ENCODE data around the gene QRICH1. TPM values are rescaled to one million over a fixed set of nuclear protein-coding genes. Genes with fewer than 3 reads are reported as not detected.

QRICH1 gene
- total and polyA plus RNA-seq, 4 donors = 35.1 to 76.0 (median 52.9) TPM

GRCh38 chr3:48990636-48991469 lies 103.0 kb downstream of the QRICH1 start:
- peak in 2 of 3 donors; percentile 26 to 30 for DNase-seq
- Histone ChIP-seq H3K9me3 (ENCODE audit: control insufficient read depth in 4 of 4, insufficient read depth in 3 of 4, low read length in 3 of 4) (no peaks in the 10 kb centered on the region), H3K27me3 (ENCODE audit: control insufficient read depth in 3 of 3, insufficient read depth in 3 of 3, low read length in 2 of 3) (no peaks in the 10 kb centered on the region), H3K4me1 (ENCODE audit: control insufficient read depth in 5 of 5, insufficient read depth in 5 of 5, low read length in 5 of 5) (peaks cover 4 to 20% (median 9%) of the 10 kb centered on the region in 5 donors), H3K27ac (ENCODE audit: low read depth in 1 of 2, low read length in 1 of 2) (peak overlapping the region; percentile 82 to 98), H3K9ac (ENCODE audit: insufficient read depth in 1 of 2, low read length in 2 of 2) (peak overlapping the region in 1 of 2 donors; percentile 49), H3K4me3 (peak overlapping the region; percentile 90), H3K36me3 (ENCODE audit: control insufficient read depth in 4 of 4, insufficient read depth in 4 of 4, low read length in 4 of 4) (peaks cover 0 to 5% (median 1%) of the 10 kb centered on the region in 4 donors)
- TF ChIP-seq CTCF (IDR thresholded peaks at IDR 0.05; ENCODE audit: control extremely low read depth, extremely low read depth) = no peak
- peak; percentile 22 for ATAC-seq (ENCODE audit: insufficient read depth, low FRiP score)
- WGBS, 2 donors = 5 to 6% methylated on average over 40 of the region's 40 CpGs

- Histone ChIP-seq H3K36me3 (ENCODE audit: control insufficient read depth in 4 of 4, insufficient read depth in 4 of 4, low read length in 4 of 4) (peaks cover 0 to 6% (median 2%) of the 10 kb centered on the region in 4 donors), H3K4me3 (peak within 1 kb of the TSS; percentile 90), H3K27me3 (ENCODE audit: control insufficient read depth in 3 of 3, insufficient read depth in 3 of 3, low read length in 2 of 3) (no peaks in the 10 kb centered on the region), H3K9me3 (ENCODE audit: control insufficient read depth in 4 of 4, insufficient read depth in 3 of 4, low read length in 3 of 4) (no peaks in the 10 kb centered on the region), H3K9ac (ENCODE audit: insufficient read depth in 1 of 2, low read length in 2 of 2) (peak within 1 kb of the TSS; percentile 72 to 87), H3K4me1 (ENCODE audit: control insufficient read depth in 5 of 5, insufficient read depth in 5 of 5, low read length in 5 of 5) (peaks cover 4 to 20% (median 9%) of the 10 kb centered on the region in 5 donors), H3K27ac (ENCODE audit: low read depth in 1 of 2, low read length in 1 of 2) (peak within 1 kb of the TSS; percentile 82 to 98)
- peak; percentile 90 for ATAC-seq (ENCODE audit: insufficient read depth, low FRiP score)
- DNase-seq = peak; percentile 92 to 94 (median 92)
- 0 to 1% methylated on average over 65 to 91 of the region's 91 CpGs for WGBS, 2 donors
- peak; percentile 27 for TF ChIP-seq CTCF (IDR thresholded peaks at IDR 0.05; ENCODE audit: control extremely low read depth, extremely low read depth)
Measured at GRCh38 chr3:48989796-48990635, 103.9 kb downstream of the QRICH1 start, which contains the start of gene P4HTM. Gene P4HTM, plus strand, starts transcription at chr3:48990241. Its CDS starts 16 bp downstream, at chr3:48990257.

GRCh38 chr3:48989126-48989795 lies 104.6 kb downstream of the QRICH1 start:
- Histone ChIP-seq H3K9ac (ENCODE audit: insufficient read depth in 1 of 2, low read length in 2 of 2) (peak overlapping the region; percentile 72 to 87), H3K4me1 (ENCODE audit: control insufficient read depth in 5 of 5, insufficient read depth in 5 of 5, low read length in 5 of 5) (peaks cover 4 to 20% (median 9%) of the 10 kb centered on the region in 5 donors), H3K27me3 (ENCODE audit: control insufficient read depth in 3 of 3, insufficient read depth in 3 of 3, low read length in 2 of 3) (no peaks in the 10 kb centered on the region), H3K9me3 (ENCODE audit: control insufficient read depth in 4 of 4, insufficient read depth in 3 of 4, low read length in 3 of 4) (no peaks in the 10 kb centered on the region), H3K36me3 (ENCODE audit: control insufficient read depth in 4 of 4, insufficient read depth in 4 of 4, low read length in 4 of 4) (peaks cover 0 to 9% (median 4%) of the 10 kb centered on the region in 4 donors), H3K4me3 (peak overlapping the region; percentile 90), H3K27ac (ENCODE audit: low read depth in 1 of 2, low read length in 1 of 2) (peak overlapping the region; percentile 82 to 98)
- 4 to 7% methylated on average over 21 of the region's 21 CpGs for whole genome bisulfite sequencing, 2 donors
- no peak for TF ChIP-seq CTCF (IDR thresholded peaks at IDR 0.05; ENCODE audit: control extremely low read depth, extremely low read depth)
- DNase-seq (peak in 1 of 3 donors; percentile 11), ATAC-seq (ENCODE audit: insufficient read depth, low FRiP score) (no peak)

Measured in lung (tissue), 12 donors.